Breast epithelium (tissue), 3 donors: Measurements from ENCODE around the gene FICD.

Source experiments
- POLR2AphosphoS5 ChIP-seq, 3 donors: sonication (generic); formaldehyde crosslinking; IDR thresholded peaks; one replicate each; pipeline ENCODE4 v1.6.1; 2017; ENCODE audit warnings: antibody characterized with exemption in 3 of 3
- TF ChIP-seq, protein P1 (sequence below), 3 donors: fragments of 450-650 bp; IDR thresholded peaks; one replicate each; pipeline ENCODE4 v1.5.1; 2016 to 2017; ENCODE audit warnings: antibody characterized with exemption in 3 of 3, mild to moderate bottlenecking in 3 of 3, moderate library complexity in 3 of 3

DNA sequence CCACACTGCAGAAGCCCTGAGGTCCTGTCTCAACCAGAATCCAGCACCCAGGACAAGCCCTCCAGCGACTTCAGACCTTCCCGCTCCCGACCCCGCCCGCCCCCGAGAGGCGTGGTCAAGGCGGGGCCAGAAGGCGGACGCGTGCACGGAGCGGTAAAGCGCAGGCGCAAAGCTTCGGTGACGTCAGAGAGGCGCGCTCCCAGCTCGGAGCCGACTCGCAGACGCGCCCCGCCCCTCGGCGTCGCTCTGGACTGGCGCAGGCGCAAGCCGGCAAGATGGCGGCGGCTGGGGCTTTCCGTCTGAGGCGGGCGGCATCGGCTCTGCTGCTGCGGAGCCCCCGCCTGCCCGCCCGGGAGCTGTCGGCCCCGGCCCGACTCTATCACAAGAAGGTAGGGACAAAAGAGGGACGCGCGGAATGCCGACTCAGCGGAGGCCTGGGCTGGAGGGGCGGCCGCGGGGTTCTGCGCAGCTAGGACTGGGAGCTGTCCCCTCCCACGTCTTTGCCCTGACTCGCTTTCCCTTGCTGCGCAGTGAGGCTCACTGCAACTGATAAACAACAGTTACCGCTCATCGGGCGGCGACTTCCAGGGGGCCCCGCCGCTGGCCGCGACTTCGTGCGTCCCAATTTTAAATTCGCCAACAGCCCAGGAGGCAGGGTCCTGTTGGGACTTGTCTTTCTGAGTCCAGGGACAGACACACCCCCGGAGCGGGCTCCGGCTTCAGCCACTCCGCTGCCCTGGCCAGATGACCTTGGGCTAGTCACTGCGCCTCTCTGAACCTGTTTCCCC is 47.5 kb downstream of the FICD start, which contains the start of gene ISCU:
- TF ChIP-seq, protein P1, sequence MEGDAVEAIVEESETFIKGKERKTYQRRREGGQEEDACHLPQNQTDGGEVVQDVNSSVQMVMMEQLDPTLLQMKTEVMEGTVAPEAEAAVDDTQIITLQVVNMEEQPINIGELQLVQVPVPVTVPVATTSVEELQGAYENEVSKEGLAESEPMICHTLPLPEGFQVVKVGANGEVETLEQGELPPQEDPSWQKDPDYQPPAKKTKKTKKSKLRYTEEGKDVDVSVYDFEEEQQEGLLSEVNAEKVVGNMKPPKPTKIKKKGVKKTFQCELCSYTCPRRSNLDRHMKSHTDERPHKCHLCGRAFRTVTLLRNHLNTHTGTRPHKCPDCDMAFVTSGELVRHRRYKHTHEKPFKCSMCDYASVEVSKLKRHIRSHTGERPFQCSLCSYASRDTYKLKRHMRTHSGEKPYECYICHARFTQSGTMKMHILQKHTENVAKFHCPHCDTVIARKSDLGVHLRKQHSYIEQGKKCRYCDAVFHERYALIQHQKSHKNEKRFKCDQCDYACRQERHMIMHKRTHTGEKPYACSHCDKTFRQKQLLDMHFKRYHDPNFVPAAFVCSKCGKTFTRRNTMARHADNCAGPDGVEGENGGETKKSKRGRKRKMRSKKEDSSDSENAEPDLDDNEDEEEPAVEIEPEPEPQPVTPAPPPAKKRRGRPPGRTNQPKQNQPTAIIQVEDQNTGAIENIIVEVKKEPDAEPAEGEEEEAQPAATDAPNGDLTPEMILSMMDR (IDR thresholded peaks at IDR 0.05): no peak
- peak; percentile 83 to 89 (median 88) for TF ChIP-seq POLR2AphosphoS5 (IDR thresholded peaks at IDR 0.05)
